Sciatic nerve (tissue), 2 donors: ENCODE results near the gene MEF2C. TPM values are rescaled to one million over a fixed set of nuclear protein-coding genes. Genes with fewer than 3 reads are reported as not detected.

ENCODE experiments used
- ATAC-seq: fragments of 200-7000 bp; cut with Tn5 transposase; one replicate; pipeline ENCODE4 v1.9.1; 2020; ENCODE audit warnings: mild to moderate bottlenecking, moderate library complexity
- DNase-seq: peaks from one replicate; pipeline ENCODE4 v3.0.0-alpha.2; 2020; ENCODE audit warnings: low spot score
- intact Hi-C: fragments of 100-400 bp; cut with DNase I; formaldehyde crosslinking; loops from one replicate; pipeline ENCODE4 v1.14.2; 2022
- total RNA-seq: library from RNA; stranded (reverse); fragmentation: NEBNext Ultra II Directional; extraction: Animal tissue kit (Norgen Biotek cat#: 25700); gene quantifications from one replicate; pipeline ENCODE4 v1.2.1, GENCODE V29; 2021
- donor health status: DM: no; HTN: no; CAD: no.
- donor health status: DM: no; HTN: no; CAD: no.

Gene MEF2C
- total RNA-seq, 1 donor from 2014 or later, result 97.3 TPM

DNA sequence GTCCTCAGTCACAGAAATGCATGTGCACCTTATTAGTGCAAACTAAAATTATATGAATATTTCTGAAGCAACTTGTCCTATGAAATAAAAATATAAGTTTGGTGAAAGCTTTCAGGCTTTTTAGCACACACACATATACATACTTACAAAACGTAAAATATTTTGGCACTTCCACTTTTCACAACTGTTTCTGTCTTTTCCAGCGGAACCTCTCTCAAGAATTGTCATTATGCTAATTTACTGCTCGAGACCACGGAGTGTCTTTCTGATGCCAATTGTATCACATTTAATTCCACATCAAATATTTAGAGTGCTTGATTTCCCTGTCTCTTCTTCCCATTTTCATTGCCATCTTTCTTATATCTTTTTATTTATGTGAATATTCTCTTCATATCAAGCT is 100.4 kb downstream of the MEF2C start:
- intact Hi-C loops, result no loop called here

DNA sequence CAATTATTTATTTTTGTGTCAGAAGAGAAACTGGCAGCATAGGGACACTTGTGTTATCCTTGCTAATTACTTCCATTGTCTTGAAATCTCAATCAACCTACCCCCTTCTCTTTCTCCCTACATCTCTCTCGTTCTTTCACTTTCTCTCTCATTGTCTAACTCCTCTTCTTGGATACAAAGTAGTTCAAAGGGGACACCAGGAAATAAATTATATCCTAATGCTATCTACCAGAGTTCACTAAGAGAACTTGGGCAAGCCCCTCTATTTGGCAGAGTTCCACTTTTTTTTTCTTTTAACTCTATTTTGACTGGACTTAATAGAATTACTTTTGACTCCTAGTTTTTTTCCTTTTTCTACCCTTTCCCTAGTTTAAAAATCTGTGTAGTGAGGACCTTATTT is 102.2 kb downstream of the MEF2C start:
- no peak for DNase-seq
- no peak for ATAC-seq
- intact Hi-C loops, result no loop called here

More for the DNA sequence above, 100.4 kb downstream of the MEF2C start:
- ATAC-seq, result no peak
- no peak for DNase-seq

DNA sequence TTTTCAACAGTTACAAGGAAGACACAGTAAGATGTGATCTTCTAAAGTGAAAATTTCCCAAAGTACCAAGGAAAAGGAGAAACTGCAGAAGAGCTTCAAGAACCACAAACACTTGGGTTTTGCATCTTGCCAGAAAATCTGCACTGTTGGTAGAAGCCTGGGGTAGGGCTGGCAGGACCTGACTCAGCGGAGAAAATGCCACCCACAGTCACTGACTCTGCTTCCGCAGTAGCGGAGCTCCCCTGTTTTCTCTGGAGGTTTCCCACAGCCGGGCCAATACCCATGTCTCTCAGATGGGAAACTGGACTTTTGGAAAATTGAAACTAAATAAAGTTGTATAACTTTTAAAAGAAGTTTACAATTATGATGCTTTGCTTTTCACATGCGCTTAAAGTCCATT is 104.2 kb downstream of the MEF2C start:
- DNase-seq (no peak), ATAC-seq (peak; percentile 48)
- intact Hi-C loops, result no loop called here

DNA sequence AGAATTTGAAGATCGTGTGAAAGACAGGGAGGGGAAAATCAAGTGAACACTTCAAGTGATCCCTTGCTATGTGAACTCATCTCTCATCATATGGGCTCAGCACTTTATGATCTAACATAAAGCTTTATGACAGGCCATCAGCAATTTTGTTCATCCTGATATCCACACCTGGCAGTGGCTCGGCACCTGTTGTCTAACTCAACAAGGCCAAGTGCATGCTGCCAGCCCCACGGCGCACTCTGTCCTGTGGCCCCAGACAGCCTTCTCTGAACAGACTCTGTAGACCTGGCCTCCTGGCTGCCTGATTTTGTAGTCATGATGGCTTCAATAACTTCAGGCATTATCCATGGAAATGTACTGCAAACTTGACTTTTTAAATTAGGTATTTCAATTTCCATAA is 106.3 kb downstream of the MEF2C start:
- intact Hi-C loops, result no loop called here
- no peak for DNase-seq
- ATAC-seq, result no peak

DNA sequence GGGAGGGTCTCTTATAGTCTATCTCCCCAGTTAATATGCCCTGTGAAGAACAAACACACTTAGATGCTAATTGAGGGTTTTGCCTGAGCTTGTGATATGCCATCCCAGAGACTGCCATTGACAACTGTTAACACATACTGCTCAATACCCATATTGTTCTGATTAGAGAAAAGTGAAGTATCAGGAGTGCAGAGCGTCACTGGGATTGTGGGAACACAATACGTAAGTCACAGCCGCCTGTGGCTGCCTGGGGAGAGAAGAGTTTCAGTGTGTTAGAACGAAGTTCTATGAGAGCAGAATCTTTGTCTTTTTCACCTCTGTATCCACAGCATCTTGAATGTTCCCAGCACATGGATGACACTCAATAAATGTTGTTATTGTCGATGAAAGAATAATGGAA is 110.2 kb downstream of the MEF2C start:
- DNase-seq (no peak), ATAC-seq (no peak)
- intact Hi-C loops, result no loop called here

DNA sequence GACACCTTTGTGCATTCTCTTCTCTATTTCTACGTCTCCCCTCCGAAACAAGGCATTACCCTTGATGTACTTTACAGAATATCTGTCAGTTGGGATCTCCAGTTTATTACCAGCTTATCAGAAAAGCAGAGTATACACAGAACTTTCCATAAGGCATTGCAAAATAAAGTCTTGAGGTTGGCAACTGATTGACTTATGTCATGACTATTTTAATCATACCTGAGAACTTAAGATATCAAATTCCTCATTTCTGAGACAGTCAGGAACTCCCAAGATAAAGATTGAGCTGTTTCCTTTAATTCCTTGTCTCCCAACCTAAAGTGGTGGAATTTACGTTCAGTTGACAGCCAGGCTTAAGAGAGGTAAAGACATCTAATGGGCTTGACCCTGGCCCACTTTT is 110.9 kb downstream of the MEF2C start:
- intact Hi-C loops, result no loop called here
- ATAC-seq, result no peak
- DNase-seq, result no peak

DNA sequence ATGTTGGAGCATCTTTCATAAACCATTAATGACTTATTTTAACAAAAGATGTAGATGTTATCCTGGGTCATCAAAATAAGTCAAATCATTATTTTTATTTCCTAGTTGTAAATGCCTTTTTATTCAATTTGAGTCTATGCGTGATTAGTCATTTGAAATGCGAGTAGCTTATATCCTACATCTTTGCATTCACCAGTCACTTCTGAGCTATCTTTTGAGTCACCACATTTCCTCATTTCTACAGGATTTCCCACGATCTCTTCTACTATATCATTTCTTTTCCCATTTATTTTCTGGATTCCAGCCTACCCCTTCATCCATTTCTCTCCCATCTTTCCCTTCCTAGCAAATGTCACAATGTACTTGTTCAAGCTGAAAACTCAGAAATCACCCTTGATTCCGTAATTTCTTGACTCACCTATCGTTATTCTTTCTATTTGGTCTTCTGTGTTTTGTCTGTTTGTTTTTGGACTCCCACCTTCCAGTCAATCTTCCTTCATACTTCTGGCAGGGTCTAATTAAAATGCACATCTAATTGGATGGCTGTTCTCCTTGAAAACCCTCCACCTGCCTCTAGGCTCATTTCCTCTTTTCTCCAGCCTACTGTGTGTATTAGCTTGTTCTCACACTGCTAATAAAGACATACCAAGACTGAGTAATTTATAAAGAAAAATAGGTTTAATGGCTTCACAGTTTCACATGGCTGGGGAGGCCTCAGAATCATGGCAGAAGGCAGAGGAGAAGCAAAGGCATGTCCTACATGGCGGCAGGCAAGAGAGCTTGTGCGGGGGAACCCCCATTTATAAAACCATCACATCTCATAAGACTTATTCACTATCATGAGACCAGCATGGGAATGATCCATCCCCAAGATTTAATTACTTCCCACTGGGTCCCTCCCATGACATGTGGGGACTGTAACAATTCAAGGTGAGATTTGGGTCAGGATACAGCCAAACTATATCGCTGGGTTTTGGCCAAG is 112.4 kb downstream of the MEF2C start:
- ATAC-seq (no peak), DNase-seq (no peak)
- intact Hi-C loops, result no loop called here

DNA sequence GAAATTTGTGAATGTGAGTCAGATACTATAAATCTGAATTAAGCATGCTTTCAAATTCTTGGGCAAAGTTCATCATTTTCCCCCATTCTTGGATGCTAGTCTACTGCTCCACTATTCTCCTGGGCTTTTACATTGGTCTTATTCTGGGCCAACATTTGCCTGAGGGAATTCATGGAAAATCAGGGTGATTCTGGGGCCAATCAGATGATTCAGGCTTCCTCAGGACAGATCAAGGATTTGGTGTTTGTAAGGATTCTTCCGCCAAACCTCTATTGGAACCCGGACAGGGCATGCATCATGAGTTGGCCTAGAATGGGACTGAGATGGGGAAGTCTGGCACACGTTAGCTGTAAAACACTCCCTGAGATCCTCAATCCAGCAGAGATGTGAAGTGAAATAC is 113.8 kb downstream of the MEF2C start:
- intact Hi-C loops, result no loop called here
- no peak for DNase-seq

DNA sequence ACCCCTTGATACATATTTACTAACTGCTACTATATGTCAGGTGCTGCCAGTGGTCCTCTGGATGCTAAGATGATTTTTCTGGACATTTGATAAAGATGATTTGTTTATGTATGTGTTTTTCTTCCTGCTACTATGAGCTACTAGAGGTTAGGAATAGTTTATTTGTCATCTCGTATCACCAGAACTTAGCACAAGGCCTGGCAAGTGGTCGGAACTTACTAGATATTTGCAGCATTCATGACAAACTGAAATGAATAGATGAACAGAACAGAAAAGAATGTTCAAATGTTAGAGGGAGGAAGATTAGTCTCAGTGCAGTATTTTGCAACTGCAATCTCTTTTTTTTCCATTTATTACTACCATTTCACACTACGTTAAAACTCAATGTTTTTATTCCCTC is 114.6 kb downstream of the MEF2C start:
- intact Hi-C loops, result no loop called here
- no peak for ATAC-seq
- no peak for DNase-seq

More for the DNA sequence above, 113.8 kb downstream of the MEF2C start:
- ATAC-seq, result peak; percentile 59

DNA sequence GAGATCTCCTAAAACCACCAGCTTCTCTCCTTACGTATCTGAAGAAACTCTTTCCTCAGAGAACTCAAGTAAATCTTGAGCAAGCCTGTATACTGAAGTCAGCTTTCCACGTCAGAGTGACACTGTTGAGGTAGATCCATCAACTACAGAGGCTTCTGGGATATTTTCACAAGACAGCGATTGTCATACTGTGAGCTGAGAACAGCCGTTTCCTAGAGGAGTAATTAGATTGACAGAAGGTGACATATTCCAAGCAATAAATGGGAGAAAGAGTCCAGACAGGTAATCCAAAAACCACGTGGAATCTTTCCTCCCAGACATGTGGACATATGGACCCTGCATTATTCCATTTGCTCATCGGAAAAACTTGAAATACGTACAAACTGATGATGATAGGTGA is 117.2 kb downstream of the MEF2C start:
- ATAC-seq (no peak), DNase-seq (no peak)
- intact Hi-C loops, result no loop called here

DNA sequence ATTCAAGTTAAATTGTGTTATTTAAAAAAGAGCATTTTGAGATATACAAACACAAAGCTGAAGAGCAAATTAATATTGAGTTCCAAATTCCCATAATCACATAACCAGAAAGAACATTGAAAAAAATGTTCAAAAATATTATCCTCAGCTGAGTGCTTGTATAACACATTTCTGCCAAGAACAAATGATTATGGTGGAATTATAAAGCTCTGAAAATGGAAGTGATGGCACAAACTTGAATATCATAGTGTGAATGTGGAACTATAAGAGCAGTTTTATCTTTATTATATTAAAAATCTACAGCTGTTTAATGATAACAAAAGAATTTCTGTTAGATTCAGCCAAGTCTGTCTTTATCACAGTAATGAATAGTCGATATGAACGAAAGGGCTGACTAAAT is 117.8 kb downstream of the MEF2C start:
- ATAC-seq, result no peak
- DNase-seq, result no peak
- intact Hi-C loops, result no loop called here

DNA sequence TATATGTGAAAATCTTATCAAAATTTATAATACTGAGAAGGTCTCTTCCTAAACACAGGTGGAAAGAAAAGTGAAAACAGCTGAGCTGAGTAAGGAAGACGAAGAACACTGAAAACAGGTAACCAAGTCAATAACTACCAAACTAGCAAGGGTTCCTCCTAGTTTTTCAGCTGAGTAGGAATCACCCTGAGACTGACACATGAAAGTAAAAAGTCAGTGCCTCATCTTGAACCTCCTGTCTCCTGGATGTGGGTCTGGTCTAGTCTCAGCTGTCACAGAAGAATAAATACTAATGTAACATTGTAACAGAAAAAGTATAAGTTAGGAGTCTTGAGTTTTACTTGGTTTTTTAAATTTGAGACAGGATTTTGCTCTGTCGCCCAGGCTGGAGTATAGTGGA is 121.0 kb downstream of the MEF2C start:
- intact Hi-C loops, result no loop called here
- ATAC-seq (no peak), DNase-seq (no peak)

DNA sequence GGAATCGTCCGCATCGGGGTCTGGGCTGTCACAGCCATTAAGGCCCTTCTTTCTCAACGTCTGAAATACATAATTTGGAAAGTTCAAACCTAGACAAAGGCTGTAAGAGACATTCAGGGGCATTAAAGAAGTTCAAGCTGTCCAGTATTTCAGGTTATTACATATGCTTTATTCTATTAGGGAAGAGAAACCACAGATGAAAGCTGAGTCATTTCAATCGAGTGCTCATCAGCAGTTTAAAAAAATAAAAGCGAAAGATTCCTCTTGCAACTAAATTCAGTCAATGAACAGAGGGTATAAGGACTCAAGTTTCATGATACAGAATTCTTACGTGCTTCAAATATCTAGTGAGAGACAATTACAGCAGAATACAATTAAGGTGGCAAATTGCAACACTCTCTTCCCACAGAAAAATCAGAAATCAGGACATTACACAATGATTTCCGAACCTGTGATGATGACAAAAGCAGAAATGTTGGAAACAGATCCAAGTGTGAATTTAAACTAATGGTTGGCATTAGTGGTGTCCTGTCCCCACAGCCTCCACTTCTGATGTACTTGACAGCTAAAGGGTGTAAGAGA is 121.6 kb downstream of the MEF2C start:
- intact Hi-C loops, result no loop called here
- ATAC-seq, result no peak
- DNase-seq, result no peak

DNA sequence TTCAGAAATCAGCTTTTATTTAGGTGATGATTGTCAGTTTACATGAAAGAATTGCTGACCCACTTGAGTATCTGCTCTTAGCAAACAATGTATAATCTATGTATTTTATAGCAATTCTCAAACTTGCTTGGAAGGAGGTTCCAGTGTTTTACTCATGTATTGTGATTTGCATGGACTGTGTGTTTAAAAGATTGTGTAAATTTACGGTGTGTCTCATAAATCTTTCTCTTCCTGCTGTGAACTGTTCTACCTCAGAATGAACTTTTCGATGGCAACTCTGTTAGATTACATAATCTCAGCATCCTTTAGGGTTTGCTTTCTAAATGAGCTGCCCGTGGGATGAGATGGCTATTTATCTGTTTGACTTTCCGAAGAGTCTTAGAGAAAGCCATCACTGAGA is 122.5 kb downstream of the MEF2C start:
- ATAC-seq (no peak), DNase-seq (no peak)
- intact Hi-C loops, result no loop called here

DNA sequence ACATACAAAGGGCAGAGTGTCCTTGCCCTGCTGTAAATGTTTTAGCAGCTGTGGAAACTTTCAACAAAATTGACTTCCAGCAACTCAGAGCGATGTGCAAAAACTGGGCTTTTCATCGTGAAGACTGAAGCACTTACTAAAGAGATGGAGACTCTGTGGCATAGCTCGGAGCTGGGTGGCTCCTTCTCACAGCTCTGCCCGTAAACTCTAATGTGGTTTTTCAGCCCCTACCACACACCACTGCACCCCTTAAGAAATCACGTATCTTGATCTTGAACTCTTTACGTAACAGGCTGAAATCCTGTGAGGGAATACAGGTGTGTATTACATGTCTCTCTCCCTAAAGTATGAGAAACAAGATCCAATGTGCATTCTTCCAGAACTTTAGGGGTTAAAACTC is 124.4 kb downstream of the MEF2C start:
- no peak for ATAC-seq
- intact Hi-C loops, result no loop called here
- DNase-seq, result no peak

DNA sequence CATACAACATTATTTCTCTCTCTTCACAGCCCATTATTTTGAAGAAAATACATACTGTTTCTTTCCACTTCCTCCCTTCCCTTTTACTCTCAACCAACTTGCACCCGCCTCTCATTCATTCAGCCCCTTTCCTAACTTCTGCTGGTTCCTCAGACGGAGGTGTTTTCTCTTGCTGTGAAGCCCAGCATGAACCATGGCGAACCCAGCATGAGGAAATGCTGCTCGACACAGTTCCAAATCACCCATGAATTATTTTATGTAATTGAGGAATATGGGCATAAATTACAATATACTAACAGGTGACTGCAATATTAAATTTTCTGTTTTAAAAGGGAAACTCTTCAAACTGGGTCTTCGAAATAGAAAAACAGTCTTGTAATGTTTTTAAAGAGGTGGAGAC is 124.8 kb downstream of the MEF2C start:
- ATAC-seq, result no peak
- no peak for DNase-seq
- intact Hi-C loops, result no loop called here

DNA sequence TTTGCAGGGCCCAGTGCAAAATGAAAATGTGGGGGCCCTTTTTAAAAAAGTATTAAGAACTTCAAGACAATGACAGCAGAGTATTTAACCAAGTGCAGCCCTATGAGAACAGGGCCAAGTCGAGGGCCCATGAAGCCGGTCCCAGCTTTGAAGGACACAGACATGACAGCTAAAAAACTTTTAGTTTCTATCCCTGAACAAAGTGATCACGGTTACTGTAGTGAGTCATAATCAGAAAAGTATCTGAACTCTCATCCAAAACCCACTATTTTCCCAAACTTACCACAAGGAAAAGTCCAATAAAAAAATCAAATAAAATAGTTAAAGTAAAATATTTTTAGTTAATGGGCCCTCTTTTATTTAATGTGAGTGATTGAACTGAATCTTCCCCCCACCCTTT is 126.0 kb downstream of the MEF2C start:
- DNase-seq, result no peak
- intact Hi-C loops, result no loop called here
- no peak for ATAC-seq

DNA sequence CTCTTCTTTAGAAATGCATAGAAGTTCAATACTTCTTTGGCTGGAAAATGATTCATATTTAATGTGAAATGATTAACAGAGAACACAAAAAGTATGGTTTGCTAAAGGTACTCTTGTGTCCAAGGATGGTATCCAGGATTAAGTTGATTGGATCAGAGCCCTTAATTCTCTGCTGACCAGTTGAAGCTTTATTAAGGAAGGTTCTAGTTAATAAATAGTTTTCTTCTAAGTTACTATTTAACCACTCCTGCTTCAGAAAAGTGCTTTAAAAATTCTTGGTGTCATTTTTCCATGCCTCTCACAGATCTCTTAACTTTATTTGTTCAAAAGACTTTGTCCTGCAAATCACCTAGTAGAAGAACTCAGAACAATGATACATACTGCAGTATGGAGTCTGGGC is 134.3 kb downstream of the MEF2C start:
- intact Hi-C loops, result no loop called here
- DNase-seq (no peak), ATAC-seq (no peak)

DNA sequence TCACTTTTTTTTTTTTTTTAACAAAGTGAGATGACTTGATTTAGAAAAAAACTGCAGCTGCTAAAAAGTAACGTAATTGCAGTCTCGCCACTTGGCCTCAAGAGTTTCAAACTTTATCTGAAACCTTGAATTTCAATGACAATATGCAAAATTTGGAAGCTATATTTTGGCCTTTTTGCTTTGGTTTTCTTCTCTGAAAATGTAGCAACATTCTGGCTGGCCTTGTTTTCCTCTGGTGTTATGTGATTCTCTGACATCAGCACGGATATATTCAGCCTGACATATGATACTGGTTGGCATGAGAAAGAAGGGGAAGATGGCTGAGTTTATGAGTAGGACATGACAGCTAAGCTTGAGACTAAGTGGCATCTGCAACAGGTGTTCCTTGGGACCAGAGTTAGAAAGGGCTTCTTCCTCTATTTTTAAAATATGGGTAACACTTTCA is 136.5 kb downstream of the MEF2C start:
- DNase-seq (no peak), ATAC-seq (no peak)
- intact Hi-C loops, result no loop called here

DNA sequence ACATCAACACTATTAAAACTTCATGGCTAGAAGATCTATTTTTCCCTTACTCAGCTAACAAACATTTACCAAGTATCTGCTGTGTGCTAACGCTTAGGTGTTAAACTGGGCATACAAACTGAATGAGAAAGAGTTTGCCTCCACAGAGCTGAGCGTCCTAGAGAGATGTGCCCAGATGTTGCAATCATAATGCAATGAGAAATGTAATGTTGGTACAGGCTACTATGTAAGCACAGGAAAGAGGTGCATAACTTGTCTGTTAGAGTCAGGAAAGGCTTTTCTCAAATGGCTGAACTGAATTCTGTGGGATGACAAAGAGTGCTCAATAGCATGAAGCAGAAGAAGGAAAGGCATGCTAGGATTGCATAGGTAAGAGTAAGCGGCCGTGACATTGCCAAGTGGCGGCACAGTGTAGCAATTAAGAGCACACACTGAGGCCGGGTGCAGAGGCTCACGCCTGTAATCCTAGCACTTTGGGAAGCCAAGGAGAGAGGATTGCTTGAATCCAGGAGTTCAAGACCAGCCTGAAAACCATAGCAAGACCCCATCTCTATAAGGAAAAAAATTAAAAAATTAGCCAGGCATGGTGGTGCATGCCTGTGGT is 137.8 kb downstream of the MEF2C start:
- ATAC-seq (no peak), DNase-seq (no peak)
- intact Hi-C loops, result no loop called here
